Measurements from ENCODE around the gene CCDC40.

GRCh38 chr17:80018917-80019651, 17.4 kb upstream of the CCDC40 start:
- TF ChIP-seq REST (IDR thresholded peaks at IDR 0.05; ENCODE audit: insufficient read depth in 1 of 2, low read depth in 2 of 2, low read length in 2 of 2) (no peak), TAF1 (IDR thresholded peaks at IDR 0.05; ENCODE audit: borderline replicate concordance, insufficient read depth, low read length) (no peak), POLR2AphosphoS5 (IDR thresholded peaks at IDR 0.05; ENCODE audit: low read depth, low read length) (no peak), SIN3A (IDR thresholded peaks at IDR 0.05; ENCODE audit: borderline replicate concordance, insufficient read depth, low read length) (no peak), FOXP2 (optimal IDR thresholded peaks at IDR 0.05; ENCODE audit: borderline replicate concordance, extremely low read depth, extremely low read length, insufficient read depth) (no peak)

All from PFSK-1 (cell line).